ENCODE data around the gene ABCC10. TPM values are rescaled to one million over a fixed set of nuclear protein-coding genes. Genes with fewer than 3 reads are reported as not detected.

ABCC10 gene
- total and polyA plus RNA-seq, 10 of the 15 experiments (the other 5 are each of a cell fraction or from before 2014, with no cell fraction given) = 0.80 to 18.2 (median 6.4) TPM

DNA sequence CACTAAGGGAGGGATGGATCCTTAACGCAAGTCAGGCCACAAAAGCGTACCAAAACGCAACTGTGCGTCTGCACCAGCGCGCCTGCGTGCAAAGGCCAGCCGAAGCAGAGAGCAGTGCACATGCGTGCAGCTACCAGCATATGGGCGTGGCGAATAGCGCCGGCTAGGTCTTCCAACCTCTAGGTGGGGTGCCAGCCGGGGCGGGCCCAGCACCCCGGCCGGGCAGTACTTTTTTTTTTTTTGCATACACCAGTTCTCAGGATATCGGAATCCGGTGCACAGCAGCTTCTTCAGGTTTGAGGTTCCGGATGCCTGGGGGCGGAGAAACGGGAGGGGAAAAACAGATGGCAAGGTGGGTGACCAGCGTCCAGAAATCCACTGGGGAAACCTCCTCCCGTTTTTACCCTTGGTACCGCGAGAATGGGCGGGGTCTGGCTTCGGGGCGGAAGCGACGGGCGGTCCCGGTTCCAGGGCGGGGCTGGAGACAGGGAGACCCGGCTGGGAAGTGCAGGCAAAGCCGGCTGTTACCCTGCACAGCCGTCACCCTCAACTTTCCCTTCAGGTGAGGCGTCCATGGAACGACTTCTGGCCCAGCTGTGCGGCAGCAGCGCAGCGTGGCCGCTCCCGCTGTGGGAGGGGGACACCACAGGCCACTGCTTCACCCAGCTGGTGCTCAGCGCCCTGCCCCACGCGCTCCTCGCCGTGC is at the start of gene ABCC10 (continued):
- TF ChIP-seq, protein P1, sequence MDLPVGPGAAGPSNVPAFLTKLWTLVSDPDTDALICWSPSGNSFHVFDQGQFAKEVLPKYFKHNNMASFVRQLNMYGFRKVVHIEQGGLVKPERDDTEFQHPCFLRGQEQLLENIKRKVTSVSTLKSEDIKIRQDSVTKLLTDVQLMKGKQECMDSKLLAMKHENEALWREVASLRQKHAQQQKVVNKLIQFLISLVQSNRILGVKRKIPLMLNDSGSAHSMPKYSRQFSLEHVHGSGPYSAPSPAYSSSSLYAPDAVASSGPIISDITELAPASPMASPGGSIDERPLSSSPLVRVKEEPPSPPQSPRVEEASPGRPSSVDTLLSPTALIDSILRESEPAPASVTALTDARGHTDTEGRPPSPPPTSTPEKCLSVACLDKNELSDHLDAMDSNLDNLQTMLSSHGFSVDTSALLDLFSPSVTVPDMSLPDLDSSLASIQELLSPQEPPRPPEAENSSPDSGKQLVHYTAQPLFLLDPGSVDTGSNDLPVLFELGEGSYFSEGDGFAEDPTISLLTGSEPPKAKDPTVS (IDR thresholded peaks at IDR 0.05; ENCODE audit: low read depth, low read length) = no peak
- peak; percentile 75 for TF ChIP-seq IKZF1 (conservative IDR thresholded peaks at IDR 0.05)
- TF ChIP-seq ZNF217 (IDR thresholded peaks at IDR 0.05) = no peak
- TF ChIP-seq CHD1 (IDR thresholded peaks at IDR 0.05; ENCODE audit: low read depth, low read length) = 0 out of 2 replicates have a peak, but pooled peaks have one; percentile 74
- peak; percentile 83 for TF ChIP-seq LARP7 (IDR thresholded peaks at IDR 0.05)
- 0 out of 2 replicates have a peak, but pooled peaks have one; percentile 34 for TF ChIP-seq CREM (IDR thresholded peaks at IDR 0.05; ENCODE audit: low read depth)
- peak; percentile 68; the same call in 1 of the 2 replicates for TF ChIP-seq ATF7 (IDR thresholded peaks at IDR 0.05; ENCODE audit: low read depth)
- TF ChIP-seq CEBPB (IDR thresholded peaks at IDR 0.05; ENCODE audit: borderline replicate concordance in 1 of 2, low read depth in 2 of 2, low read length in 2 of 2) = no peak
- TF ChIP-seq FOXM1 (IDR thresholded peaks at IDR 0.05; ENCODE audit: low read depth, low read length) = no peak
- peak in 1 of 2 experiments; percentile 52; a peak in 1 of 4 replicates for TF ChIP-seq BHLHE40 (IDR thresholded peaks at IDR 0.05; ENCODE audit: borderline replicate concordance in 1 of 2, low read depth in 2 of 2, low read length in 1 of 2)
- peak; percentile 64 for TF ChIP-seq NRF1 (conservative IDR thresholded peaks at IDR 0.05; ENCODE audit: low read depth, low read length)
- TF ChIP-seq, protein P2, sequence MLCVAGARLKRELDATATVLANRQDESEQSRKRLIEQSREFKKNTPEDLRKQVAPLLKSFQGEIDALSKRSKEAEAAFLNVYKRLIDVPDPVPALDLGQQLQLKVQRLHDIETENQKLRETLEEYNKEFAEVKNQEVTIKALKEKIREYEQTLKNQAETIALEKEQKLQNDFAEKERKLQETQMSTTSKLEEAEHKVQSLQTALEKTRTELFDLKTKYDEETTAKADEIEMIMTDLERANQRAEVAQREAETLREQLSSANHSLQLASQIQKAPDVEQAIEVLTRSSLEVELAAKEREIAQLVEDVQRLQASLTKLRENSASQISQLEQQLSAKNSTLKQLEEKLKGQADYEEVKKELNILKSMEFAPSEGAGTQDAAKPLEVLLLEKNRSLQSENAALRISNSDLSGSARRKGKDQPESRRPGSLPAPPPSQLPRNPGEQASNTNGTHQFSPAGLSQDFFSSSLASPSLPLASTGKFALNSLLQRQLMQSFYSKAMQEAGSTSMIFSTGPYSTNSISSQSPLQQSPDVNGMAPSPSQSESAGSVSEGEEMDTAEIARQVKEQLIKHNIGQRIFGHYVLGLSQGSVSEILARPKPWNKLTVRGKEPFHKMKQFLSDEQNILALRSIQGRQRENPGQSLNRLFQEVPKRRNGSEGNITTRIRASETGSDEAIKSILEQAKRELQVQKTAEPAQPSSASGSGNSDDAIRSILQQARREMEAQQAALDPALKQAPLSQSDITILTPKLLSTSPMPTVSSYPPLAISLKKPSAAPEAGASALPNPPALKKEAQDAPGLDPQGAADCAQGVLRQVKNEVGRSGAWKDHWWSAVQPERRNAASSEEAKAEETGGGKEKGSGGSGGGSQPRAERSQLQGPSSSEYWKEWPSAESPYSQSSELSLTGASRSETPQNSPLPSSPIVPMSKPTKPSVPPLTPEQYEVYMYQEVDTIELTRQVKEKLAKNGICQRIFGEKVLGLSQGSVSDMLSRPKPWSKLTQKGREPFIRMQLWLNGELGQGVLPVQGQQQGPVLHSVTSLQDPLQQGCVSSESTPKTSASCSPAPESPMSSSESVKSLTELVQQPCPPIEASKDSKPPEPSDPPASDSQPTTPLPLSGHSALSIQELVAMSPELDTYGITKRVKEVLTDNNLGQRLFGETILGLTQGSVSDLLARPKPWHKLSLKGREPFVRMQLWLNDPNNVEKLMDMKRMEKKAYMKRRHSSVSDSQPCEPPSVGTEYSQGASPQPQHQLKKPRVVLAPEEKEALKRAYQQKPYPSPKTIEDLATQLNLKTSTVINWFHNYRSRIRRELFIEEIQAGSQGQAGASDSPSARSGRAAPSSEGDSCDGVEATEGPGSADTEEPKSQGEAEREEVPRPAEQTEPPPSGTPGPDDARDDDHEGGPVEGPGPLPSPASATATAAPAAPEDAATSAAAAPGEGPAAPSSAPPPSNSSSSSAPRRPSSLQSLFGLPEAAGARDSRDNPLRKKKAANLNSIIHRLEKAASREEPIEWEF (IDR thresholded peaks at IDR 0.05; ENCODE audit: insufficient replicate concordance, low read depth, low read length) = peak; percentile 55
- peak; percentile 81 for TF ChIP-seq BRCA1 (IDR thresholded peaks at IDR 0.05; ENCODE audit: low read depth, low read length)
- peak; percentile 67 for TF ChIP-seq MYC (IDR thresholded peaks at IDR 0.05; ENCODE audit: insufficient read depth, insufficient read length, insufficient replicate concordance, low read length, severe bottlenecking)
- peak; percentile 56; the same call in 1 of the 2 replicates for TF ChIP-seq EED (IDR thresholded peaks at IDR 0.05; ENCODE audit: low read depth)
- no peak for TF ChIP-seq EP300 (IDR thresholded peaks at IDR 0.05; ENCODE audit: borderline replicate concordance in 1 of 2, control insufficient read depth in 1 of 2, low read depth in 2 of 2, low read length in 2 of 2)
- no peak for TF ChIP-seq HDAC2 (IDR thresholded peaks at IDR 0.05)
- TF ChIP-seq, protein P3, sequence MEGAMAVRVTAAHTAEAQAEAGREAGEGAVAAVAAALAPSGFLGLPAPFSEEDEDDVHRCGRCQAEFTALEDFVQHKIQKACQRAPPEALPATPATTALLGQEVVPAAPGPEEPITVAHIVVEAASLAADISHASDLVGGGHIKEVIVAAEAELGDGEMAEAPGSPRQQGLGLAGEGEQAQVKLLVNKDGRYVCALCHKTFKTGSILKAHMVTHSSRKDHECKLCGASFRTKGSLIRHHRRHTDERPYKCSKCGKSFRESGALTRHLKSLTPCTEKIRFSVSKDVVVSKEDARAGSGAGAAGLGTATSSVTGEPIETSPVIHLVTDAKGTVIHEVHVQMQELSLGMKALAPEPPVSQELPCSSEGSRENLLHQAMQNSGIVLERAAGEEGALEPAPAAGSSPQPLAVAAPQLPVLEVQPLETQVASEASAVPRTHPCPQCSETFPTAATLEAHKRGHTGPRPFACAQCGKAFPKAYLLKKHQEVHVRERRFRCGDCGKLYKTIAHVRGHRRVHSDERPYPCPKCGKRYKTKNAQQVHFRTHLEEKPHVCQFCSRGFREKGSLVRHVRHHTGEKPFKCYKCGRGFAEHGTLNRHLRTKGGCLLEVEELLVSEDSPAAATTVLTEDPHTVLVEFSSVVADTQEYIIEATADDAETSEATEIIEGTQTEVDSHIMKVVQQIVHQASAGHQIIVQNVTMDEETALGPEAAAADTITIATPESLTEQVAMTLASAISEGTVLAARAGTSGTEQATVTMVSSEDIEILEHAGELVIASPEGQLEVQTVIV (IDR thresholded peaks at IDR 0.05; ENCODE audit: borderline replicate concordance, partially characterized antibody) = peak; percentile 38
- TF ChIP-seq IKZF2 (IDR thresholded peaks at IDR 0.05) = peak in 1 of 2 experiments; percentile 54; a peak in 1 of 4 replicates

Data from GM12878 (cell line).